ENCODE data around the gene LYZL1.

DNA sequence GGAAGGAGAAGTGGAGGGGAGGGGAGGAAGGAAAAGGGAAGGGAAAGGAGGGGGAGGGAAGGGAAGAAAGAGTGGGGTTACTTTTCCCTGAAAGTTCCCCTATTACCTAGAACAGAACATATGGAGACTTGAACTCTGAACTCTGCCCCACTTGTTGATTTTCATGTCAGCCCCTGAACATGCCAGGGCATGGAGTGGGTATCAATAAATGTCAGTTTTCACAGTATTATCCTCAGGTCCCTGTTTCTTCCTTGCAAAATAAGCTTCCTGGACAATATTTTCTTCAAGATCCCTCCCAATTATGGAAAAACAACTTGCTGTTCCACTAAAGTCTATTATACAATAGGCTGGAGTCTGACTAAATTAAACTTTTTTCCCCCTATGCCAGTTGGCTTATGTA is 46.9 kb upstream of the LYZL1 start:
- TF ChIP-seq CTCF (IDR thresholded peaks at IDR 0.05) (no peak), POLR2A (IDR thresholded peaks at IDR 0.05) (no peak)

Measured in uterus (tissue), 2 donors.